Testis (tissue), 2 donors: ENCODE results near the gene PTGFR.

Source experiments
- CTCF ChIP-seq, 3 experiments: fragments of 450-650 bp in 2 of 3; fragments of 200-600 bp in 1 of 3; sonication (generic) in 1 of 3; IDR thresholded peaks; one replicate each; pipeline ENCODE4 v1.5.1; 2016 to 2019; ENCODE audit warnings: antibody characterized with exemption in 3 of 3, mild to moderate bottlenecking in 2 of 3, moderate library complexity in 1 of 3
- POLR2A ChIP-seq: fragments of 450-650 bp; IDR thresholded peaks from one replicate; pipeline ENCODE4 v1.6.1; 2017; ENCODE audit warnings: antibody characterized with exemption, mild to moderate bottlenecking, moderate library complexity

GRCh38 chr1:78516716-78517115 lies 25.9 kb downstream of the PTGFR start:
- TF ChIP-seq CTCF (IDR thresholded peaks at IDR 0.05) (no peak), POLR2A (no peak)
